Heart left ventricle (tissue), 16 donors: ENCODE data around the gene WWOX. TPM values are rescaled to one million over a fixed set of nuclear protein-coding genes. Genes with fewer than 3 reads are reported as not detected.

Experiments used
- ATAC-seq, 4 donors: fragments of 200-7000 bp; cut with Tn5 transposase; one replicate each; pipeline ENCODE4 v1.9.1; 2020 to 2022; ENCODE audit warnings: moderate library complexity in 4 of 4, mild to moderate bottlenecking in 3 of 4, moderate number of reproducible peaks in 1 of 4
- DNase-seq, 5 donors: peaks; one replicate each; pipeline ENCODE4 v3.0.0-alpha.2; 2020
- H3K27ac ChIP-seq, 12 donors: fragments of 200-600 bp; sonication (generic) in 4 of 12; one replicate each; pipeline versions ENCODE4 v1.5.0 to v1.8.0; 2016 to 2022; ENCODE audit warnings: mild to moderate bottlenecking in 2 of 12
- H3K27me3 ChIP-seq, 9 donors: fragments of 200-600 bp; sonication (generic) in 2 of 9; one replicate each; pipeline versions ENCODE4 v1.5.1 to v1.8.0; 2016 to 2022; ENCODE audit warnings: mild to moderate bottlenecking in 3 of 9
- H3K36me3 ChIP-seq, 9 donors: fragments of 200-600 bp; sonication (generic) in 2 of 9; one replicate each; pipeline versions ENCODE4 v1.5.0 to v1.8.0; 2018 to 2022; ENCODE audit warnings: mild to moderate bottlenecking in 2 of 9
- H3K4me1 ChIP-seq, 12 donors: fragments of 200-600 bp; sonication (generic) in 4 of 12; one replicate each; pipeline versions ENCODE4 v1.5.0 to v1.8.0; 2016 to 2022; ENCODE audit warnings: mild to moderate bottlenecking in 3 of 12
- H3K4me3 ChIP-seq, 12 donors: fragments of 200-600 bp; sonication (generic) in 4 of 12; one replicate each; pipeline versions ENCODE4 v1.5.0 to v1.8.0; 2017 to 2022; ENCODE audit warnings: mild to moderate bottlenecking in 9 of 12, moderate library complexity in 4 of 12
- H3K9me3 ChIP-seq, 12 donors: fragments of 200-600 bp; sonication (generic) in 4 of 12; one replicate each; pipeline versions ENCODE4 v1.5.0 to v1.8.0; 2016 to 2022; ENCODE audit warnings: mild to moderate bottlenecking in 1 of 12
- CTCF ChIP-seq, 12 donors: fragments of 200-600 bp; sonication (generic) in 4 of 12; IDR thresholded peaks; one replicate each; pipeline versions ENCODE4 v1.5.0 to v1.8.0; 2018 to 2022; ENCODE audit warnings: antibody characterized with exemption in 12 of 12, mild to moderate bottlenecking in 5 of 12
- POLR2A ChIP-seq, 2 donors: fragments of 450-650 bp; IDR thresholded peaks; one replicate each; pipeline ENCODE4 v1.6.1; 2017; ENCODE audit warnings: antibody characterized with exemption in 2 of 2, mild to moderate bottlenecking in 2 of 2, moderate library complexity in 2 of 2
- WGBS, 4 donors: extraction: QIAGEN DNeasy Blood & Tissue Kit in 2 of 4; methylation state at CpG; one replicate each; pipeline versions ENCODE4 v1.1.5 to v1.1.7; 2013 to 2018; 5-methylcytosine and 5-hydroxymethylcytosine counted together
- intact Hi-C, 10 donors: fragments of 100-400 bp; cut with DNase I; formaldehyde crosslinking; loops; one replicate each; pipeline versions ENCODE4 v1.11.1 to v1.14.2; 2022
- polyA plus RNA-seq, 2 donors: library from polyadenylated mRNA; stranded (reverse); fragments of 200-250 nt; gene quantifications; one replicate each; pipeline ENCODE4 v1.2.3, GENCODE V29; 2013
- total RNA-seq, 9 donors: library from RNA; depleted of rRNA in 2 of 9; stranded (reverse); fragments of >200 nt in 2 of 9; fragmentation: NEBNext Ultra II Directional in 3 of 9; extraction: Animal tissue kit (Norgen Biotek cat#: 25700) in 3 of 9; gene quantifications; one replicate each; pipeline versions ENCODE4 v1.1.0 to v1.2.4, GENCODE V29; 2016 to 2023
- donor health status: ischemic (EF 13 %, LVEDD 7.1; RV severe dilation, severe dysfunction).
- donor health status: healthy with polysubstance abuse.
- donor health status: DM: no; HTN: yes; CAD: no.
- donor health status: DM: no; HTN: no; CAD: no.
- donor health status: ischemic (EF 25% LVEDD 6.9; RV normal size, moderate dysfunction).
- donor health status: ischemic (EF 25% LVEDD 5.7; RV mildly dilated, moderate dysfunction).
- donor health status: healthy.
- donor health status: DM: yes; HTN: yes; CAD: no.
- donor health status: ischemic (EF 35%, LVEDD 5.7; RV mildly dilated, moderate dysfunction).
- donor health status: nonischemic (EF 11% LVEDD 7.7; RV severe dilation, severe dysfunction).
- donor health status: DM: yes; HTN: yes; CAD: no.
- donor health status: PGD.
- donor health status: ischemic (EF 29% LVEDD 5.4; RV normal size, mild dysfunction).
- donor health status: nonischemic (EF 23%, LVEDD 6.1; RV moderate dilation, normal function).

Gene WWOX
- total and polyA plus RNA-seq, 11 donors = 4.3 to 18.3 (median 9.1) TPM

- Histone ChIP-seq H3K27ac (no peak overlapping the region), H3K36me3 (no peaks in the 10 kb centered on the region), H3K27me3 (peaks cover 0 to 4% (median 0%) of the 10 kb centered on the region in 9 donors), H3K4me1 (no peaks in the 10 kb centered on the region), H3K9me3 (no peaks in the 10 kb centered on the region), H3K4me3 (no peak overlapping the region)
- DNase-seq = no peak
- 78 to 82% (median 81%) methylated on average over 6 of the region's 6 CpGs for WGBS, 4 donors
- TF ChIP-seq CTCF (IDR thresholded peaks at IDR 0.05) (no peak), POLR2A (IDR thresholded peaks at IDR 0.05) (no peak)
- ATAC-seq = no peak
- intact Hi-C loops = no loop called here
Observed at GRCh38 chr16:79062821-79063220, 963.4 kb downstream of the WWOX start.

DNA sequence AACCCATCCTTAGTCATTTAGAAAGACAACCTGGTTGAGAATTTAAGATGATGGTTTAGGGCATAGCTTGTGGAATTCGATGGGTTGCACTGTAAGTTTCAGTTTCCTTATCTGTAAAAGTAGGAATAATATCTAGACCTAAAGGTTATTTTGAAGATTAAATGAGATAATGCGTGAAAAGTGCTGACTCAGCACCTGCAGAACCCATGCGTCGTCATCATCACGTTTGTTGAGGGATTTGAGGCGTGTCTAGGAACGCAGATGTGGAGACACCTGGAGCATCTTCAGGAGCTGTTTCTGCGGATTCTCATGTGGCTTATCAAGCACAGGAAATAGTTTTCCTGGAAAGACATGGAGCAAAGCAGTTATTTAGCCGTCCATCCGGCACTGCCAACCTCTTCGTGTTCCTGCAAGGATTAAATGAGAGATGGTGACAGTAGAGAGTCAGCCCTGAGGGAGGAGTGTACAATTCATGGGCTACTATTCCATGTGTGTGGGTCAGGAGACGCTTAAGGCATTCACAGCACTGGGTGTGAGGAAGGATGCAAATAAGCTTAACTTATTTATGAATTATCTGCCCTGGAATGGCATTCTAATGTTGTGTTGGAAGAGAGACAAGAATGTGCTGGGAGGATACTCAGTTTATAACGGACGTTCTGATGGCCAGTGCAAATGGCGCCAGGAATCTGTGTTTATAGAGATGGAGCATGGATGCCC, 965.0 kb downstream of the WWOX start:
- Histone ChIP-seq H3K9me3 (no peaks in the 10 kb centered on the region), H3K27ac (no peak overlapping the region), H3K27me3 (peaks cover 0 to 4% (median 0%) of the 10 kb centered on the region in 9 donors), H3K36me3 (no peaks in the 10 kb centered on the region), H3K4me1 (no peaks in the 10 kb centered on the region), H3K4me3 (no peak overlapping the region)
- TF ChIP-seq POLR2A (IDR thresholded peaks at IDR 0.05) = no peak
- ATAC-seq (no peak), DNase-seq (no peak)
- intact Hi-C loops = no loop called here
- WGBS, 4 donors = 80 to 84% (median 82%) methylated on average over 15 of the region's 15 CpGs

- Histone ChIP-seq H3K27ac (no peak overlapping the region), H3K4me3 (no peak overlapping the region), H3K9me3 (no peaks in the 10 kb centered on the region), H3K36me3 (no peaks in the 10 kb centered on the region), H3K27me3 (peaks cover 0 to 4% (median 0%) of the 10 kb centered on the region in 9 donors), H3K4me1 (peaks cover 0 to 4% (median 0%) of the 10 kb centered on the region in 12 donors)
- DNase-seq (no peak), ATAC-seq (no peak)
- TF ChIP-seq CTCF (IDR thresholded peaks at IDR 0.05) (no peak), POLR2A (IDR thresholded peaks at IDR 0.05) (no peak)
- 80 to 89% (median 84%) methylated on average over 7 of the region's 7 CpGs for WGBS, 4 donors
- intact Hi-C loops = no loop called here
Observed at GRCh38 chr16:79066561-79066960, 967.1 kb downstream of the WWOX start.

- Histone ChIP-seq H3K27me3 (peaks cover 0 to 4% (median 0%) of the 10 kb centered on the region in 9 donors), H3K36me3 (no peaks in the 10 kb centered on the region), H3K9me3 (no peaks in the 10 kb centered on the region), H3K27ac (no peak overlapping the region), H3K4me1 (peaks cover 0 to 4% (median 0%) of the 10 kb centered on the region in 12 donors), H3K4me3 (no peak overlapping the region)
- ATAC-seq (no peak), DNase-seq (no peak)
- WGBS, 4 donors = 89 to 95% (median 92%) methylated on average over 7 of the region's 7 CpGs
- intact Hi-C loops = no loop called here
- TF ChIP-seq POLR2A (IDR thresholded peaks at IDR 0.05) (no peak), CTCF (IDR thresholded peaks at IDR 0.05) (no peak)
Observed at GRCh38 chr16:79067600-79067999, 968.1 kb downstream of the WWOX start.

DNA sequence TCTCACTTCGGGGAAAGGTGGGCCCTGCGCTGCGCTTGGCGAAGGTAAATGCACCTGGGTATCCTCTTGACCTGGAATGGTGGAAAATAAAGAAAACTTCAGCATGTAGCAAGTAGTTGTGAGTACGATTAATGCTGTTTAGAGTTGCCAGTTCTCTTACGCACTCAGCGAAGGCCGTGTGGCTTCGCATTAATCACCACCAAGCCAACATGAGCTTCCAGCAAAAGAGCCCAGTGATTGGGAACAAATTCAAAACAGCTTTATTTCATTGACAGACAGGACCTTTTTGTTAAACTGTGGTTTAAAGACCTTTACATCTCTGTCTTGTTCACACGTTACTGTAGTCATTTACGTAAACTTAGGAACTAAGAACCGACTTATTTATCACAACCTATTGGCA, 969.7 kb downstream of the WWOX start:
- Histone ChIP-seq H3K36me3 (no peaks in the 10 kb centered on the region), H3K4me3 (no peak overlapping the region), H3K27me3 (no peaks in the 10 kb centered on the region), H3K27ac (no peak overlapping the region), H3K4me1 (peaks cover 0 to 4% (median 0%) of the 10 kb centered on the region in 12 donors), H3K9me3 (no peaks in the 10 kb centered on the region)
- DNase-seq (no peak), ATAC-seq (no peak)
- TF ChIP-seq POLR2A (IDR thresholded peaks at IDR 0.05) (no peak), CTCF (IDR thresholded peaks at IDR 0.05) (no peak)
- WGBS, 4 donors = 93 to 95% (median 95%) methylated on average over 12 of the region's 12 CpGs
- intact Hi-C loops = no loop called here
